GM21825 (cell line): ENCODE measurements around the gene POLR2C.

Source experiments
- ATAC-seq: cut with Tn5 transposase; IDR thresholded peaks from one replicate; pipeline ENCODE4 v1.9.1; 2021; ENCODE audit warnings: mild to moderate bottlenecking, moderate library complexity; ENCODE audit not compliant: unreplicated experiment

POLR2C gene

DNA sequence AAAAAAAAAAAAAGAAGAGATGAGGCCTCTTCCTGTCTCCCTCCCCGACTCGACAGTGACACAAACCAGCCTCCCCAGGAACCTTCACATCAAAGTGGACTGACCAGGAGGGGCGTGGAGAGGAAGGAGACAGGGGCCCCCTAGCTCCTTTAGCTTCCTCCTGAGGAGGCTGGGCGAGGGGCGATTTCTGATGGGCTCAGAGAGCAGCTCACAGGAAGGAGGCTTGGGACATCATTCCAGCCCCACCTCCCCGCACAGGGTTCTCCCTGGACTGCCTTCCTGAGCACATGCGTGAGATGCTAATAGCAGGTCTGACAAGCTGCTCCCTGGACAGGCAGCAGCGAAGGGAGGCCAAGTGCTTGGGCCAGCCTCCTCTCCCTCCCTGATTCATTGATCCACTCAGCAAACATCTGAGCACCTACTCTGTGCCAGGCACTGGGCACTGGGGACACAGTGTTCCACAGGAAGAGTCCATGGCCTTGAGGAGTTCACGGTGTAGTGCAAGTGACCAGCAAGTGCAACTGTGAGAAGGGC, 38.2 kb downstream of the POLR2C start:
- ATAC-seq: no peak

DNA sequence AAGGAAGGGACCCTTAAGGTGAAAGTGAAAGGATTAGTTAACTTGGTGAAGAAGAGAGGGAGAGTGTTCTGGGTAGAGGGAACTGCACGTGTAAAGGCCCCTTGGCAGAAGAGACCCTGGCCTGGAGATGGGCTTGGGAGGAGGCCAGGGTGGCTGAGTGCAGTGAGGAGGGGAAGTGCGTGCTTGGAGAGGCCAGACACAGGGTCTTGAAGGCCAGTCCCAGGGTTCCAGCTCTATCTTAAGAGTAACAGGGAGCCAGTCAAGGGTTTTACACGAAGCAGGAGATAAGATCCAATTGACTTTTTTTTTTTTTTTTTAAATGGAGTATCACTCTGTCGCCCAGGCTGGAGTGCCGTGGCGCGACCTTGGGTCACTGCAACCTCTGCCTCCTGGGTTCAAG, 39.0 kb downstream of the POLR2C start:
- no peak for ATAC-seq

DNA sequence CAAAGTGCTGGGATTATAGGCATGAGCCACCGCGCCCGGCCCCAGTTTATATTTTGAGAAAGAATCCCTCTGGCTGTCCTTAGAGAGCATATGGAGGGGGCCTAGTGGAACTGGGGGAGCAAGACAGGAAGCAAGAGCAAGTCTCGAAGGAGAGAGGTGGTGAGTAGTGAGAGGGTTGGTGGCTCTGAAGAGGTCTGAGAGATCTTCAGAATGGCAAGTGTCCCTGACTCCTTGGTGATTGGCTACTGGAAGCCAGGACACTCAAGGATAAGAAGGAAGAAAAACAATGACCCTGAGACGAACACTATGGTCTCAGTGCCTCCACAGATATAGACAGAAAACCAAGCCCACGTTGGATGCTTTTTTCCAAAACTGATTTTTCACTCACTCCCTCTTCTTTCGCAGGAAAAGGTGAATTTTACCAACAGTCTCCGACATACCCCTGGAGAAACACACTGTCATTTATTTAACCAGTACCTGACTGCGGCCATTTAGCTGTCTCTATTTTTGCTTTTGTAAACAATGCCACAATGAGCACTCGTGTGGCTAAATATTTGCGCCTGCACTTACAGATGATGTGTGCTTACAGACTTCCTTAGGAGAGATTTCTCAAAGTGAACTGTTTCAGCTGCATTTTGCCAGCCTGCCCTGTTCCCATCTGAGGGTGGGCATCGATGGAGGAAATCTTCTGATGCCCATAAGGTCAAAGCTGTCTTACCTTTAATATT, 39.7 kb downstream of the POLR2C start:
- ATAC-seq: no peak

DNA sequence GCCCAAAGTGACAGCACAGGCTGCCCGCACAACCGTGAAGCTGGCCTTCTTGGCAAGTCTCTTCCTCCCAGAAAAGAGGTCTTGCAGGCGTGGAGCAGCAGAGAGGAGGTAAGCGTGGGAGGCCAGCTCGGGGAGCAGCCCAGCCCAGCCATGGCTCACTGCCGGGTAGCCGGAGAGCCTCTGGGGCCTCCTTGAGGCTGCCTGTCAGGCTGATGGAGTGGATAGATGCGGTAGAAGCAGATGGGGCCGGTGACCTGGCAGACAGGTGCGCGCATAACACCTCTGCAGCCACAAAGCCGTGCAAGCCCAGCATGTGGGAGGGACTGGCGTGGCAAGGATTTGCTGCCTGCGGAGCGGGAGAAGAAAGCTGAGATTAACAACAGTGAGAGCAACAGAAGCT, 40.9 kb downstream of the POLR2C start:
- ATAC-seq: no peak

DNA sequence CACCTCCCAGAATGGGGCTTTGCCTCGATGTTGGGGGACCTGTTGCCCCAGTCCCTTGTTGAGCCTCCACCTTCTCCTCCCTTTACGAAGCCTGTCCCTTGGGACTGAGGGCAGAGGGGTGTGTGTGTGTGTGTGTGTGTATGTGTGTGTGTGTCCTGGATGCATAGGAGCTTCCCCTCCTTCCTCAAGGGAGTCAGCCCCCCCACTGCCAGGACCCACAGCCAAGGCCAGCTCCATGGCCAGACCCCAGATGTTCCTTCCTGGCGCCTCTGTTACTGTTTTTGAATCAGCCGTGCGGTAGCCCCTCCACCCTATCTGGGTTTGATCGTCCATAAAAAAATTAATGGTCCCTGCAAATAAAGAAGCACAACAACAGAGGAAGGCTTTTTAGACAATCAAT, 41.5 kb downstream of the POLR2C start:
- no peak for ATAC-seq

DNA sequence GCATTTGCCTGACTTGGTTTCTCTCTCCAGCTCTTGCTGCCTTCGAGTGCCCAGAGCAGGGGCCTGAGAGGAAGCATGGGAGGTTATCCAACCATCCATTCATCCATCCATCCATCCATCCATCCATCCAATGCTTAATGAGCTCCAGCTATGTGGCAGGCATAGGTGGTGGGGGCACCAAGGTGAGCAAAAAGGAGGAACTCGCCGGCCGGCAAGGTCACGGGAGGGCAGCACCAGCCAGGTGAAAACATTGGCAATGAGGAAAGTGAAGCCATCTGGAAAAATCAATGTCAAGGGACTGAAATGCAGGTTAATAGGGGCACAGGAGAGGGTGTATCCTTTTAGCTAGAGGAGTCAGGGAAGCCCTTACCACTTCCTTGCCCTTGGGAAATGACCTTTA, 42.0 kb downstream of the POLR2C start:
- no peak for ATAC-seq

DNA sequence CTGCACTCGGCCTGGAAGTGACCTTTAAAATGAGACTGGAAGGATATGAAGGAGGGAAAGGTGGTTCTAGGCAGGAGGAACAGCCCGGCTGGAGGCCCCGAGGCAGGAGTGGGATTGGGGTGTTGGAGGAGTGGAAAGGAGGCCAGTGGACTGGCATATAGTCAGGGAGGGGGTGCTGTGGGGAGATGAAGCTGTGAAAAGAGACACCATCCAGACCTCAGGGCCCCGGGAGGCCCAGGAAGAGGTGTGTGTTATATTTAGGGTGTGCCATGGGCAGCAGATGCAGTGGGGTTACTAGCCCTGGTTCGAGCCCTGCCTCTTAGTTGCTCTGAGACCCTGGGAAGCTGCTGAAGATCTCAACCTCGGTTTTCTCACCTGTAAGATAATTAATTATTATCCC, 42.7 kb downstream of the POLR2C start:
- ATAC-seq: no peak

DNA sequence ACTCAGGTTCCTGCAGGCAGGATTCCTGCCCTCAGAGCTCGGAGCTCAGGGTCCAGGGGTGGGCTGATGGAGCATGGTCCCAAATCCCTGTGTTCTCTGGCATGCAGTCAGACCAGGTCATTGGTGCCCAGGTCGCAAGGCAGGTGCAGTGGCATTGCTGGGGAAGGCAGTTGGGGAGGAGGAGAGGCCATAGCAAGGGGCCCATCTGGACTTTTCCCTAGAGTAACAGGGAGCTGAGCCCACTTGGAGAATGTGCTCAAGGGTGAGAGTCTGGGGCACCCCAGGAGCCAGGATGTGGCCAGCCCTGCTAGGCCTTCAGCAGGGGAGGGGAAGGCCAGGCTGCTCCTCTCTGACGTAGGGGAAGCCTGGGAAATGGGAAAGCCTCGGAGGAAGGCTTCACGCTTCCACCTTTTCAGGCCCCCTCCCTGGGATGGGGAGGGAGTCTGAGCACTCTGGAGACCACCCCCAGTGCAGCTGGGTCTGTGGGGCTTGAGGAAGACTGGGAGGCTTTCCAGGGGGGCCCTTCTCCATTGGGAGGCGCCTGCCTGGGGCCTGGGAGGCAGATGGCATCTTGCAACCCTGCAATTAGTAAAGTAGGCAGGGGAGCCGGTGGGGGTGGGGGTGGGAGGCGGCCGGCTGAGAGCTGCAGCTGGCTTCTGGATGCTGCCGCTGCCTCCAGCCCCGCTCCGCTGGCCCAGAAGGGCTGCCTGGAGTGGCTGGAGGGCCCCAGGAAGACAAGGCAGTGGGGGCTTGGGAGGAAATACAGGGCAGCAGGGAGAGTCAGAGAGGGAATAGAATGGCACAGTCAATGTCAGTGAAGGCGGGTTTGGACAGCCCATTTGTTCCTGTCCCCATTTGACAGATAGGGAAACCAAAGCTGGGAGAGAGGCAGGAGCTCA, 44.9 kb downstream of the POLR2C start:
- no peak for ATAC-seq

DNA sequence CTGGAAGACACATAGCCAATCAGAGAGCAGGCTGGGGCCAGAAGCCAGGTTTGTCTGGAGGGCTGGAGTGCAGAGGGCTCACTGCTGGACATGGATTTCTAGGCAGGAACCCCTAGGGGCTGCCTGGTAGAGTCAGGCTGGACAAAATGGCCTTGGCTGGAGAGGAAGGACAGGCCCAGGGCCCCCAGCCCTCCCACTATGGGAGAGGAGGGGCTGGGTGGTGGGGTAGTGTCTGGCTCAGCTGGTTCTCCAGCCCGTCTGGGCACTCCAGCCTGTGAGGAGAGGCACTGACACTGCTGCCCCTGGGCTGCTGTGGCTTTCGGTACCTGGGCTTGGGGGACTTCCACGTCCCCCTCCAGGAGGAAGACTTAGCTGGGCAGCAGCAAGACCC, 45.6 kb downstream of the POLR2C start:
- ATAC-seq: no peak

DNA sequence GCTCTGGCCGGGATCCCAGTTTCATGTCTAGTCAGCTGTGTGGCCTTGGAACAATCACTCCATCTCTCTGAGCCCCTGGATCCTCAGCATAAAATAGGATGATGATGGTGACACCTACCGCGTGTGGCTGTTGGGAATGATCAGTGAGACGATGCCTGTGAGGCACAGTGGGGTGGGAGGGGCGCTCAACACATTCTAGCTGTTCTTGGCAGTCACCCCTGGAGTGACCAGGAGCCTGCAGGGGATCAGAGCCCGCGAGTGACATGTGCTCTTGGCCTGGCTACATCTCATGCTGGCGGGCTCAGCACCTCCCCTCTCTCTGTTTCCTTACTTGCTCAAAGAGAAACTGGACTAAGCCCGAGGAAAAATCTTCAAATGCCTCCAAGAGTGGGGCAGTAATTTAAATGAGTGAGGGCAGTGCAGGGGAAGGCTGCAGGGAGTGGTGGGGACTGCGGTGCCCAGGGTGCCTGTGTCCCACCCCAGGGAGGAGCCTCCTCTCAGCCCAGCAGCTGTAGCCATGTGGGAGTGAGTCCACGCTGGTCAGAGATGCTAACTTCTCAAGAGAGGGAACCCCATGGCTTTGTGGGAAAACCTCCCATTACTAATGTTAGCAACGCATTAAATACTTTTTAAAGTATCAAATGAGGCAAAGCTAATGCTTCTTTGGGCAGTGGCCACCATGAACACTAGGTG, 46.9 kb downstream of the POLR2C start:
- ATAC-seq: no peak

DNA sequence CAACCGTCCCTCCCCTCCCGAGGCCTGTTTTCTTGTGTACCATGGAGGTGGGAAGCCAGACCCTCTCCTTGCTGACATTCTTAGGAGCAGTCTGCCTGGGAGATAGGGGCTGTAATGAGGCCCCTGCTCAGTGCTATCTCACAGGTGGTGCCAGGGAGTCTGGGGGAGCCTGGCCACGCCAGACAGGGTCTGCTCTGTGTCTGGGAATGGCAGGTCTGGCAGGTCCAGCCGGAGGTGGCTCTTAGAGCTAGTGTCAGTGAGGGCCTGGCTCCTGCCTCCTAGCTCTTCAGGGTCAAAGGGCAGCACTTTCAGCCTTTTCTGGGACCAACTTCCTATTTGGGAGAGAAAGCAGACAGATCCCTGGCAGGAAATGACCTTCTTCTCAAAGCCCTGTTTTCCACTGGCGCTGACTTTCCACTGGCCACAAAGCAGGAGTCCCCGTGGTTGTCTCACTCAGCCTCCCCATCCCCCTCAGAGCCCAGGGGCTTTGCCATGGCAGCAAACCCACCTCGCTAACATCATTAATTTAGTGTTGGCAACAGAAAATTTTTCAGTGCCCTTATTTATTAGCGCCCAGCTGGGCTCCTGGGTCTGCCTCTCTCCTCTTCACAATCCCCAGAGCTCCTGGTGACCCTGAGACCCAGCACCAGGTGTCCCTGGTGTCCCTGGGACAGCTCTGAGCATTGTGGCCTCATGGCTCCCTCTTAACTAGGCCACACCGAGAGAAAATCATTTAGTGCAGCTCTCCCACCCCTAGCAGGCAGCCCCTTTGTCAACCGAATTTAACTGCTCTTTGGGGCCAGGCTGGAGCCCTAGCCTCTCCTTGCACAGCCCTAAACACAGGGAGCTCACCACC, 47.8 kb downstream of the POLR2C start:
- ATAC-seq: no peak

DNA sequence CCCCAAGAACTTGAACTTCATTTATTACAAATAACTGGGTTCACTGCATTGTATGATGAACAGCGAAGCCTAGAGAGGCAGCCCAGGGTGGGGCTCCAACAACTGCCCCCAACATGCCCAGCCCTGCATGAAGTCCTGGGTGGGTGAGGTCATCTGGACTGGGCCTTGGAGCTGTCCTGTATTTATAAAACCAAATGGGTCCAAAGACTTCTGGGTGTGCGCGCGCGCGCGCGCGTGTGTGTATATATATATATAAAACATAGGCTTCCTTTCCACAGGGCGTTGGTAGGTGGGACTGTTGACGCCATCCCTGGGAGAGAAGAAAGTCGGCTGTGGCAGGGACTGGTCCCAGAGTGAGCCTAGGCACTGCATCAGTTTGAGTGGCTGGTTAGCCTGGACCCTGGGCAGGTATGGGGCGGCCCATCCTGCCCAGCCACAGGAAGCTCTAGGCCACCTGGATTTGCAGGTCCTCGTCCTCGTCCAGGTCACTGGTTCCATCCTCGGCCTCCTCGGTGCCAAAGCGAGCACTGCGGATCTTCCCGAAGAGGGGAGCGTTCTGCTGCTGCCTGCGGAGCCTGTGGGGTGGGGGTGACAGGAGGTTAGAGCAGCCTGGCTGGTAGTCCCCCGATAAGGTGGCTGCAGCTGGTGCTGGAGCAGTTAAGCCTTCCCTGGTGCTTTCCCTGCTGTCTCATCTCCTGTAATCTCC, 50.0 kb downstream of the POLR2C start:
- no peak for ATAC-seq

DNA sequence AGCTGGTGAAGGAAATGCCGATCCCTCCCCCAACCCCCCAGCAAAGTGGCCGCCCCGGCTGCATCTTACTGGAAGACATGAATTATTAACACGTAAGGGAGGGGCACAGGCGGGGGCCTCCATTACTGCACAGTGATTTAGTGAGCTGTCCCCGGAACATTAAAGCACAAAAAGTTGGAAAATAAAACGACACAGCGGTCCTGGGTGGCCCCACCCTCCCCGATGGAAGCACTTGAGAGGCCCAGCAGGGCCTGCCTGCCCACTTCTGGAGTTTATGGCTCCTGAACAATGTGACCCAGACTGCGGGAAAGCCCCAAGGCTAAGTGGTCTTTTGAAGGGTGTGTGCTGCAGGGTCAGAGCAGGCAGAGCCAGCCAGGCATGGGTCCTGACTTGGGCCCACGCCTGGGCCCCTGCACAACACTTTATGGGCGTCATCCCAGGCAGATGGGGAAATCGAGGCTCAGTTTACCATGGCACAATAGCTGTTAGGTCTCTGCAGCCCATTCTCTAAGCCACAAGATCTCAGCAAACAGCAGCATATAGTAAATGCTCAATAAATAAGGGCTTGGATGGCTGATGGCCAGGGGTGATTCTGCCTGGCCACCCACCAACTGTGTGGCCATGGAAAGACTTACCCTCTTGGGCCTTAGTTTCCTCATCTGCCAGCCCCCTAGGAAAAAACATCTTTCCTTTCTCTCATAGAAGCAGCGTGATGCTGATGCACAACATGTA, 51.1 kb downstream of the POLR2C start:
- ATAC-seq: no peak

DNA sequence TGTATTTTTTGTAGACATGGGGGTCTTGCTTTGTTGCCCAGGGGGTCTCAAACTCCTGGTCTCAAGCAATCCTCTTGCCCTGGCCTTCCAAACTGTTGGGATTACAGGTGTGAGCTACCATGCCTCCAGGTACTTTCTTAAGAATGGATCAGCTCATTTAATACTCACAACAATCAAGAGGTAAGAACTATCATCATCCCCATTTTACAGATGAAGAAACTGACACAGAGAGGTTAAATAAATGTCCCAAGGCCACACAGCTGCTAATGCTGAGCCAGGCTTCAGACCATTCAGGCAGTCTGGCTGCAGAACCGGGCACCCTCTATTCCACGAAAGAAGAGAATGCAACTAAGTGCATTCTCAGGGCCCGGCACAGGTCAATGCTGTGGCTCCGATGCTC, 51.9 kb downstream of the POLR2C start:
- no peak for ATAC-seq

DNA sequence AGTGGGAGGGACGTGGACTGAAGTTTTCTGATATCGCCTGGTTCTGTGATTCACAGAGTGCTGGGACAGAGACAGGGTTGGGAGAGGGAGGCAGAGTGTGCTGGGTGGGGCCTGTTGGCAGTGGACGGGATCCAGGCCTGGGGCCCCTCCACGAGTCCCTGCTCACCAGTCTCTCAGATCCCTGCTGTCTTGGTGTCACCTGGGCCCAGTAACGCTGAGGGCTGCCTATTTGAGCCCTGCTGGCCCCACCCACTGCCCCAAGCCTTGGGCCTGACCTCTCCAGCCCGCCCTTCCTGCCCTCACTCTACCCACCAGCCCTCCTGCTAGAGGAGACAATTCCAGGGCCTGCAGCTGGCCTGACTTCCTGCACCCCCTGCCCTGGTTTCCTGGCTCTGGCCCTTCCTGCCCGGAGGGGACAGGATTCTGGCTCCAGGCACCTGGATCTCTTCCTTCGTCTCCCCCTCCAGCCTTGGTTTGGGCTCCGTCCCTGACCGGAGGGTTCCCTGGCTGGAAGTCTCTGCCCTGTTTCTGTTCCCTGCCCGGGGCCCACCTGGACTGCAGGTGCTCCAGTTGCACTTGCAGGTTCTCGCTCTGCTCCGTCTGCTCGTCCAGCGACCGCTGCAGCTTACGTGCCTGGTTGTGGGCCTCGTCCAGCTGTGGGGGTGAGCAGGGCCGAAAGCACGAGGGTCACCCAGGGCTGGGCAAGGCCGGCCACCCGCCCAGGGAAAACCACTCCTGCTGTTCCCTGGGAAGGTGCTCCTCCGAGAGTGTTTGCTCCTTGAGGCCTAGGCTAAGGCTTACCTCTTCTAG, 52.5 kb downstream of the POLR2C start:
- ATAC-seq: no peak

DNA sequence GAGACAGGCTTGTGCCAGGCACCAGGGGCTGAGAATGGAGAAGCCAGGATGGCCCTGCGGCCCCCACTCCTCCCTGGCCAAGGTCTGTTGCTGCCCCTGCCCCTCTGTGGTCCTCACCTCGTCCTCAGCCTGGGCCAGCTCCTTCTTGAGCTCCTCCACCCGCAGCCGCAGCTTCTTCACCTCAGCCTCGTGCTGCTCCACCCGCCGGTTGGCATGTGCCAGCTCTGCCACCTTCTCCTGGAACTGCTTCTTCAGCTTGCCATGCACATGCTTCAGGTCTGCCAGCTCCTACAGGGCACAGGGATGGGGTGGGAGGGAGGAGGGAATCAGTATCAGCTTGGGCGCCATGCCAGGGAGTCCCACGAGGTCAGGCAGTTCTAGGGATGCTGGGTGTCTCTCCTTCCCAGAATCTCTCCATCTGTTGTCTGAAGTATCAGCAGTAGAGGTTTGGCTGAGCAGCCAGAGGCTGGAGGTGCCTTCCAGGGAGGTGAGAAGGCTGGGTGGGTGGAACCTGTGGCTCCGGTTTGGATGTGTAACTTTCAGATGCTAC, 53.8 kb downstream of the POLR2C start:
- no peak for ATAC-seq

DNA sequence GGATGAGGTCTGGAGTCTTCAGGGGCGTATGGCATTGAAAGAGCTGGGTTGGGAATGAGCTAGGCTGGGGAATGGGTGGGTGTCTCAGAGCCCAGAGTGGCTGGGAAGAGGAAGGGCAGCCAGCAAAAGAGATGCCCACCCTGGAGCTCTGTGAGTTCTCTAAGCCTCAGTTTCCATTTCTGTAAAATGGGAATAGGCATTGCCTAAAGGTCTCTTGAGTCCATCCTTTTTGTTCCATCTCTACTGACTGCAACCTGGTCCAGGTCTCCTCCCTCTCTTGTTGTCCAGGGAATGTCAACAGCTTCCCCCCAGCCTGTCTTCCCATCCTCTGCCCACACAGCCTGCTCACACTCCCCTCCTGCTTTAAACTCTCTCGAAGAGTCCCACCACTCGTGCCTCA, 54.3 kb downstream of the POLR2C start:
- no peak for ATAC-seq
